NCI-H2081 treated with DMSO at 0.1 percent for 48 hours (cell line): ENCODE data around the gene TOGARAM2.

Experiments
- DNase-seq: peaks from one replicate; lab custom pipeline; 2025; lab: John Stamatoyannopoulos, UW

The TOGARAM2 gene

GRCh38 chr2:29021886-29022285 is 40.8 kb downstream of the TOGARAM2 start:
- no peak for DNase-seq

DNA sequence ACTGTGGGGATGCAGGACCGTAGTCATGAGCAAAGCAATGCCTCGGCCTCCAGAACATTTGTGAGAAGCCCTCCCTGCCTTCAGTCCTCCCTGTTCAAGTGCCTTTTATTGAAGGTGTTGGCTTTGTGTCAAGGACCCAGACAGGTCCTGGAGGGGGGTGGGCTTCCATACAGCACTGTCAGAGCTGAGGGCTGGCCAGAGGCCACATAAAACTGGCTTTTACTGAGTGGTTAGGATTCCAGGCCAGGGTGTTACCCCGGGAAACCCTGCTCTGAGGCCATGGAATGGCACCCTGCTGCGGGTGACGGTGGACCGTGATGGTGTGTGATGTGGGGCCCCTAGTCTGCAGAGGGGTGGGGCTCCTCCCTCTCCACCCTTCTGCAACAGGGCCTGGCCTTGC is 41.6 kb downstream of the TOGARAM2 start:
- no peak for DNase-seq

DNA sequence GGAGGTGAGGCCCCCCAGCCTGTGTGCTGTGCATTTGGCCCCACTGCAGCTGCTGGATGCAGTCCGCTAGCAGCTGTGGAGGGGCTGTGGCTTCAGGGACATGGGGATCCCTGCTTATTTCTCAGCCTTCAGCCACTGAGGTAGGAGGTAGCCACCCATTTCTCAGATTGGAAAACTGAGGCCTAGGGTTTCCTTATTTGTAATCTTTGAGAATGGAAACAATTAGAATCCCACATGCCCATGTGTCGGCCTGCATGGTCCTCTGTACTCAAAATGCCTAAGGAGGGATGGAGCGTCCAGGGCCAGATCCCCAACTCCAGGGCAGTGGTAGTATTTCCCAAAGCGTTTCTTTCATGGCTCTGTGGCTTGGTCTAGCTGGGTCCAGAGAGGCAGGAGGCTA is 42.1 kb downstream of the TOGARAM2 start:
- DNase-seq = no peak

DNA sequence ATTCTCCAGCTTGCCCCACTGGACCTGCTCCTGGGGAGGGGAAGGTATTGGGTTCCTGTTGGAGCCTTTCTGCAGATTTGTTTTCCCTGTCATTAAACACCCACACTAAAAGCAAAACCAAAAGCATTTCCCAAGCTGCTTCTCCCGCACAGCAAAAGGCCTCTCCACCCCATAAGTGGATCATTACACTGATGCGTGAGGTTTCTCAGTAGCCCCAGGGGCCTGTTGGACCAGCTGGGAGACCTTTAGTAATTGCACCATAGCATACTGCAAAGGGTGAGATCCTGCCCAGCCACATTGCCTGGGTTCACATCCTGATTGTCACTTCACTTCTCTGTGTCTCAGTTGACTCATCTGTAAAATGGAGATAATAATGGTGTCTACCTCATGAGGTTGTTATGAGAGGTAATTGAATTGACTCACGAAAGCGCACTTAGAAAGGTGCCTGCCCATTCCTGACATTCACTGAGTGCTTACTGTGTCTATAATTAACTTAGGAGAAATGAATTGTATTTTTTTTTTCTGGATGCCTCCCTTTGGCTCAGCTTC is 43.9 kb downstream of the TOGARAM2 start:
- peak; percentile 69 for DNase-seq

DNA sequence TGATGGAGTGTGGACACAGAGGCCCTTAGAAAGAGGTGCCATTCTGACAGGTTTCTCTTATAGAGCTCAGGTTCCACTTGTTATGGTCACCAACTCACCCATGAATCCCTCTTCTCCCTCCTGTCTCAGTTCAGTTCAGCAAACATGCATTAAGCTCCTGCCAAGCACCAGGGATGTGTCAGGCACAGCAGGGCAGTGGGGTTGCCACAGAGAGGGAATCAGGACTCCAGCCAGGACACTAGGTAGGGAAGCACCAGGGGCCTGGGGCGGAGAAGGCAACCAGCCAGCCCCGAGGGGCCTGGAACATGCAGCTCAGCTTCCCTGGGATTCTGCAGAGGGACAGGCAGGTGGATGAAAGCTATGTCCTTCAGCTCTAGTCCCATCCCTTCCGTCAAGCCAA is 44.6 kb downstream of the TOGARAM2 start:
- DNase-seq = peak; percentile 75

- DNase-seq = no peak
These were observed 49.9 kb downstream of the TOGARAM2 start for GRCh38 chr2:29031046-29031445.

GRCh38 chr2:29032189-29032588 is 51.1 kb downstream of the TOGARAM2 start:
- DNase-seq = no peak

GRCh38 chr2:29033172-29033571 is 52.1 kb downstream of the TOGARAM2 start:
- no peak for DNase-seq

GRCh38 chr2:29033656-29034055 is 52.6 kb downstream of the TOGARAM2 start:
- DNase-seq = no peak

- no peak for DNase-seq
These were observed 54.1 kb downstream of the TOGARAM2 start for GRCh38 chr2:29035016-29035745.

DNA sequence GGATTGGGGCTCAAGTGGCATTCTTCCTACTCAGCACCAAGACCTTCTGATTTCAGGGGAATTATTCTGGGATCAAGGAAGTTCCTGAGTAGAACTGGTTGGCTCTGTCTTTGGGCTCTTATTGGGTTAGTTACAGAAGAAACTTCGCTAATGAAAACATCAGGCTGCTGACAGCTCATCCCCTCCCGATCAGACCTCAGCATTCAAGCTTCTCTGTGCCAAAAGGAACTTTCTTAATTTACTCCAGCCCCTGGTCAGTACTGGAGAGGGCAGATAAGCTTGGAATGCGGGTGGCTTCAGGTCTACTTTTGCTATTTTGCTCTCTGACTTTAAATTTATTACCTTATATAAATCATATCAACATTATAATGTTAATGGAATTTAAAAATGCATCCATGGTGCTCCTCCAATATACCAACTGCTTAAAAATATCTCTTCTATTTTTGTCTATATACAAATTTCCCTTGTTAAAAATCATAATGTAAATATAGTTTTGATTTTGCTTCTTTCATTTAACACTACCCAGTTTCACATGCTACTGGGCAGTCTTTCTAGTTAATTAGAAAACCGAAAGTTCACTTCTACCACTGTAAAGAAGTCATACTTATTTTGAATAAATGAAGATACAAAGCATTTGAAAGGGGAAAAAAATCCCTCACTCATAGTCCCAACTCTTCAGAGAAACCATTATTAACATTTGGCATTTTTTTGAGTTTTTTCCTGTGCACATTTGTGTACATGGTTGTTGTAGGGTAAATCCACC is 58.8 kb downstream of the TOGARAM2 start:
- DNase-seq = no peak

- DNase-seq = no peak
These were observed 59.5 kb downstream of the TOGARAM2 start for GRCh38 chr2:29040552-29040951.

GRCh38 chr2:29041161-29041660 is 60.1 kb downstream of the TOGARAM2 start:
- no peak for DNase-seq

DNA sequence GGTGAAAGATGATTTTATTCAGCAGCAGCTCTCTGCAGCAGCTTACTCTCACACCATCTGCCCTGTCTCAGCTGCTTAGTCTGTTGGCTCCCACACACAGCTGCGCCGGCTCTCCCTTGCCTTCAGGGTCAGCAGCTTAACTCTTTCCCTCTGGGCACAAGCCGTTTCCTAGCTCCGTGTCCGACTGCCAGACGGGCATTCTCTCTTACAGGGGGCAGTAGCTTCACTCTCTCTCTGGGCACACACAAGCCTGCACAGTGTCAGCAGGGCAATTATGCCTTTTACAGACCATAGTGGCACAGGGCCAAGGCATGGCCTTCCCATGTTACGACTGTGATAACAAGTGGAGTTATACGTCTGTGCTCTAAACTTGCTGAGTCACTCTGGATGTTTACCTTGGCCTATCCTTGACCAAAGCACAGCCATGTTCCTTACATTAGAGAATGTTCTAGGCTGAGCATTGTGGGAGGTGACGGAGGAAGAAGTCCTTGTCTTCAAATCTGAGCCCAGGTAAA is 61.5 kb downstream of the TOGARAM2 start:
- DNase-seq = peak; percentile 9

DNA sequence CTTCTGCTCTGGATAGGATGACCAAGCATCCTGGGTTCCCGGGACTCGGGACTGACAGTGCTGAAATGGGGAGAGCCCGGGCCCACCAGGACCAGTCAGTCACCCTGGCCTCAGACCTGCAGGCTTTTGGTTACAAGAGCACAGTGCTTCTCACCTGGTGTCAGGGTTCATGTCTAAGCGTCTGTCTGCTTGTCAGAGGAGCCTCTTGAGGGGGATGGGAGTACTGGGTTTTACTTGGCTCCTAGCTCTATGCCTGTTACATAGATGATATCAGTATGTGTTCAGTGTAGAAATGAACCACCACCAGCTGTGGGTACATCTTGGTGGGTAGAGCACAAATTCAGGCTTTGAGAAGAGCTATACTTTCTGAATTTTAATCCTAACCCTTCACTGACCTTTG is 63.4 kb downstream of the TOGARAM2 start:
- no peak for DNase-seq

DNA sequence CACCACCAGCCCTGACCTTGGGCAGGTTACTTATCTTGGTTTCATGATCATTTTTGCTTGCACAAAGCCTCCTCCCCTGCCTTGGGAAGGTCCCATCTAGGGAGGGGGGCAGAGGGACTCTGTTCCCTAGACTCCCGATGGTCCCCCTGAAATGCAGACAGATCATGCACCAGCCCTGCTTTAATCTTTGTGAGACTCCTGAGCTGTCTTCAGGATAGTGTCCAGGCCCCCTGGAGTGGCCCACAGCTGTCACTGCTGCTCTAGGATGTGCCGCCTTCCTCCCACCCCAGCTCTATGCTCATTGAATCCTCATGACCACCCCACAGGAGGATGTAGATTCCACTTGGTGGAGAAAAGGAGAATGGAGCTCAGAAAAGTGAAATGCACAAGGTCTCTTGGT is 65.2 kb downstream of the TOGARAM2 start:
- DNase-seq = no peak

GRCh38 chr2:29047083-29047845 is 66.2 kb downstream of the TOGARAM2 start:
- no peak for DNase-seq

DNA sequence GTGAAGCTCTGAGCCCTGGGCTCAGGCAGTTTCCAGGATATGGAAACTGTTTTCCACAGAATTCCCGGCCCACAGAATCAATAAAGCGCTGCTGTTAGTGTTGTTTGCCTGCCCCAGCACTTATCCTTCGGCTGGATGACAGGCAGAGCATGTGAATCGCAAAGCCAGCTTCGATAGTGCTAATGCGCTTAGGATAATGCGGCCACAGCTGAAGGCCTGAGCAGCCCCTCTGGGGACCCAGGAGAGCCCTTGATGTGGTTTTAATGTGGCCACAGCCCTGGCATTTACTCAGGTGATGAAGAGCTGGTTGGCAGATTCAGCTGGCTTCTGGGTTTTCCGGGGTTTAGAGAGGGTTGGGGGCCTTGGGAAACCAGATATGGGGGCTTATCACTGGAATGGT is 69.5 kb downstream of the TOGARAM2 start:
- no peak for DNase-seq

DNA sequence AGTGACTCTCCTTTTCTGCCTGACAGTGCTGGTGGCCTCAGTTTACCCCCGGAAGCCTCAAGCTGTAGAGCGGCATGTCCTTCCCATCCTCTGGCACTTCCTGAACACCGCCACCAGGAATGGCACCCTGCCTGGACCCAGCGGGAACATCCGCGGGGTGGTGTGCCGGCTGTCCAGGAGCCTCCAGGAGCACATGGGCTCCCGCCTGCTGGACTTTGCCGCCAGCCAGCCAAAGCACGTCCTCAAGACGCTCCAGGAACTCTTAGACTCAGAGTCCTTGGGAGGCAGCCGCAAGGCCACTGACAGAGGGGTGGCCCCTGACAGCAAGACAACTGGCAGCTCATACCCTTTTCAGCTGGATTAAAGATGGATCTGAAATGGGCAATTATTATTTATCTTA is 70.6 kb downstream of the TOGARAM2 start:
- no peak for DNase-seq

GRCh38 chr2:29052807-29053206 is 71.7 kb downstream of the TOGARAM2 start:
- no peak for DNase-seq

DNA sequence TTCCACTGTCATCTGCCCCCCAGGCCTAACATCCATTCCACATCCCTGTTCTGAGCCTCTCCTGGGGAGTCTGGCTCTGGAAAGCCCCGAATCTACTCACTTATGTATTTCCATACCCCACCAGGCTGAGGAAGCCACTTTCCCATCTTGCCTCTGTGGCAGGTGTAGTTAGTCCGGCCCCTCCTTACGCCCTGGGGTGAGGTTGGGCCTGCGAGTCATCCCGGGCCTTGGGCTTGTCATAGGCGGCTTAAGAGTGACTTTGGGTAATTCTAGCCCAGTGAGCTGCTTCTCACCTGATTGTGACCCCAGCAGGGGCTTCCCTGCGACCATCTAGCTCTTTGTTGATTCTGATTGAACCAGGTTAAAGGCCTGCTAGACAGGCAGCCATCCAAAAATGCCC is 72.1 kb downstream of the TOGARAM2 start:
- no peak for DNase-seq
